ENCODE measurements around the gene EXOC6B.

DNA sequence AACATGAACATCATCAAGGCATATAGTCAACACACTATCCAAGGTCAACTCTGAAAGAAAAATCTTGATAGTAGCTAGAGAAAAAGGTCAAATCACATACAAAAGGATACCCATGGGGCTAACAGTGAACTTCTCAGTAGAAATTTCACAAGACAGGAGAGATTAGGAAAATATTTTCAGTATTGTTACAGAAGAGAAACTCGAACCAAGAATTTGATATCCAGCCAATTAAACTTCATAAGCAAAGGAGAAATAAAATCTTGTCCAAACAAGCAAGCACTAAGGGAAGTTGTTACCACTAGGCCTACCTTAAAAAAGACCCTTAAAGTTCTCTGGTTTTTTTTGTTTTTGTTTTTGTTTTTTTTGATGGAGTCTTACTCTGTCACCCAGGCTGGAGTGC lies 242.5 kb downstream of the EXOC6B start:
- TF ChIP-seq, protein P1, sequence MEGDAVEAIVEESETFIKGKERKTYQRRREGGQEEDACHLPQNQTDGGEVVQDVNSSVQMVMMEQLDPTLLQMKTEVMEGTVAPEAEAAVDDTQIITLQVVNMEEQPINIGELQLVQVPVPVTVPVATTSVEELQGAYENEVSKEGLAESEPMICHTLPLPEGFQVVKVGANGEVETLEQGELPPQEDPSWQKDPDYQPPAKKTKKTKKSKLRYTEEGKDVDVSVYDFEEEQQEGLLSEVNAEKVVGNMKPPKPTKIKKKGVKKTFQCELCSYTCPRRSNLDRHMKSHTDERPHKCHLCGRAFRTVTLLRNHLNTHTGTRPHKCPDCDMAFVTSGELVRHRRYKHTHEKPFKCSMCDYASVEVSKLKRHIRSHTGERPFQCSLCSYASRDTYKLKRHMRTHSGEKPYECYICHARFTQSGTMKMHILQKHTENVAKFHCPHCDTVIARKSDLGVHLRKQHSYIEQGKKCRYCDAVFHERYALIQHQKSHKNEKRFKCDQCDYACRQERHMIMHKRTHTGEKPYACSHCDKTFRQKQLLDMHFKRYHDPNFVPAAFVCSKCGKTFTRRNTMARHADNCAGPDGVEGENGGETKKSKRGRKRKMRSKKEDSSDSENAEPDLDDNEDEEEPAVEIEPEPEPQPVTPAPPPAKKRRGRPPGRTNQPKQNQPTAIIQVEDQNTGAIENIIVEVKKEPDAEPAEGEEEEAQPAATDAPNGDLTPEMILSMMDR (IDR thresholded peaks at IDR 0.05) = no peak
- TF ChIP-seq POLR2A (IDR thresholded peaks at IDR 0.05) = no peak
